NCI-H146 treated with DMSO at 0.1 percent for 48 hours (cell line): ENCODE measurements around the gene FOXO6.

ENCODE experiments used
- DNase-seq: peaks from one replicate; lab custom pipeline; 2025; ENCODE audit not compliant: unreplicated experiment; lab: John Stamatoyannopoulos, UW

FOXO6 gene

DNA sequence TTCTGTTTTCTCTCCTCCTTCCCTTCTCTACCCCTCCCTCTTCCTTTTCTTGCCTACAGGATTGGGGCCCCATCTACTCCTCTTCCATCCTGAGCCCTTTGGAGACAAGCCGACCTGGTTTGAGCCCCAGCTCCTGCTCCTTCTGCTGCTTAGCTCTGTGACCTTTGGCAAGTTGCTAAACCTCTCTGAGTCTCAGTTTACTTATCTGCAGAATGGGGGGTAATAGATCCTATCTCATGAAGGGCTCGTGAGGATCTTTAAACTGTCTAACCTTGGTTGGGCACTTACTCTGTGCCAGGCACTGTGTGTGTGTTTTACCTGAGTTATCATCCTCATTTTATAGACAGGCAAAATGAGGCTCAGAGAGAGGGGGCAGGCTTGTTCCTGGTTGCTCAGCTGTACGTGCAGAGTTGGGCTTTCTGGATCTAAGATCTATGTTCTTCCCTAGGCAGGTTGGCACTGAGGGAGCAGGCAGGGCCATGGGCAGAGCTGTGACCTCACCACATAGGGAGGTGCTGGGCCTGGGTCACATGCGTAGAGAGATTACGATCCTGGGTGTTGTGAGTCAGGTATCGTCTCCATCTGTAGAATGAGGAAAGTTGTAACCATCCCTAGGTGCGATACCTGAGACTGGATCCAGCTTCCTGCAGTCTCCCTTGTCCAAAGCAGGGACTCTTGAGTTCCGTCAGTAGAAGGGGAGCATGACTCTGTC is 58.5 kb downstream of the FOXO6 start:
- DNase-seq: no peak

DNA sequence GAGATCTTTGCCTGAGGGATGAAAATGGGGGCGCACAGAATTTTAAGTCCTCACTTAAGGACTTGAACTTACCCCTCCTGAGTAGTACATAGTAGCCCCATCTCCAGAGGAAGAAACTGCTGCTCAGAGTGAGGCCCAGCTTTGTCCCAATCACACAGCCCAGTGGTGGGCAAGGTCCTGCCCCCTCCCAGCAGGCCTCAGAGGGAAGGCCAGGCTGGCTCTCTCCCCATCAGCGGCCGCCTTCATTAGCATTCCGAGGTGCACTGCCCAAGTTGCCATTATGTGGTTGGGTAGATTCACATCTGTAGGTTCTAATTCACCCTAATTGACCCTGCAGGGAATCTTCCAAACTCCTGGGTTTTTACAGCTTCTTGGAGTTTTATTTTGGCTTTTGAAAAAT is 59.1 kb downstream of the FOXO6 start:
- no peak for DNase-seq

DNA sequence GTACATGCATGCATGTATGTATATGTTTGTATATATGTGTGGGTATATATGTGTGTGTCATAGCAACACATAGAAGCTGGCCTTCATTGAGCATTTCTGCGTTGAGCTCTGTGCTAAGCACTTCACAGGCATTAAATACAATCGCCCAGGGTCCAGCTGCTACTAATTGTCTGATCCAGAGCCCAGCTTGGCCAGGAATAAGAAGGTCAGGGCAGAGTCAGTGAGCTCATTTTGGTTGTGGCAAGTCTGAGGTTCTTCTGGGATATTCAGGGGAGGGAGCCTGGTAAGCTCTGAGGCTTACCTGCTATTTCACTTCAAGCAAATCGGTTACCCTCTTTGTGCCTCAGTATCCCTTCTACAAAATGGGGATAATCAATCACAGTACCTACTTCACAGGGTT is 59.6 kb downstream of the FOXO6 start:
- DNase-seq: no peak

DNA sequence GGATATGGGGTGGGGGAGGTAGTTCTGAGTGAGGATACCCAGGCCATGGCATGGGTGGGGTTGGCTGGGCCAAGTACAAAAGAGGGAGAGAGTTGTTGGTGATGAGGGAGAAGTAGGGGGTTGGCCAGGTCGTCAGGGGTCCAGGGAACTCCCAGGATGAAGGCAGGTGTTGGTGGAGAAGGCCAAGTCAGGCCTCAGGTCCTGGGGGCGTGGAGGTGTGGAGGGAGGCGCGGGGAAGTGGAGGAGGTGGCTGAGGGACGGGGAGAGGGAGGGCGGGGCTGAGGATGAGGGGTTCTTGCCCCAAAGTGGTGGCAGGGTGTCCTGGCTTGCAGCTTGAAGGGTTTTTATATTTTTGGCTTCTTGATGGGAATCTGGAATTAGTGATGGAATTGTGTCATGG is 61.1 kb downstream of the FOXO6 start:
- no peak for DNase-seq

DNA sequence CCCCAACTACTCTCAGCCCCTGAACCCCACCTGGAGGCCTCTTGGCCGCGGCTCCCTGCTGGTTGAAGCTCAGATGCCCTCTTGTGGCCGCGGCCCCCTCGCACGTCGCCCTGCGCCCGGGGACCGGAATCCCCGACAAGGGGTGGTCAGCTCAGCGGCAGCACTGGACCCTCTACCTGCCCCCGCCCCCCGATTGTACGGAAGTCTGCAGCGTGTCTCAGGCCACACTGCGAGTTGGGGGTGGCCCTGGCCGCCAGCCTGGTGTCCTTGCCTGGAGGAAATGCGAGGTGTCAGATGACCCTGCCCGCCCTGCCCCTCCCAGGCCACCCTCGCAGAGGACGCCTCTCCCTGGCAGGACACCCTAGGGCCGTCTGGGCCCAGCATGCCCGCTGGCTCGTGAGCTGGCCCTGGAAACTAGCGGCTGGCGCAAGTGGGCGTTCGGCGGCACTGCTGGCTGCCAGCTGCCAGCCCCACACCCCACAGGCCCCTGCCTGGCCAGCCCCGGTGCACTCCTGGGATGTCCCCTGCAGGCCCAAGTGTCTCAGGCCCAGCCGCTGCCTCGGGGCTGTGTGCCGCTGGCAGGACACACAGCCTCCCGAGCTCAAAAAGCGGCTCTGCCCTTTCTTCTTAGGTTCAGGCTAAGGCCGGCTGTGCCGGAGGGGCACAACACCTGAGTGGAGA is 62.4 kb downstream of the FOXO6 start:
- DNase-seq: no peak

- no peak for DNase-seq
Observed at GRCh38 chr1:41424581-41425118, 63.4 kb downstream of the FOXO6 start.

DNA sequence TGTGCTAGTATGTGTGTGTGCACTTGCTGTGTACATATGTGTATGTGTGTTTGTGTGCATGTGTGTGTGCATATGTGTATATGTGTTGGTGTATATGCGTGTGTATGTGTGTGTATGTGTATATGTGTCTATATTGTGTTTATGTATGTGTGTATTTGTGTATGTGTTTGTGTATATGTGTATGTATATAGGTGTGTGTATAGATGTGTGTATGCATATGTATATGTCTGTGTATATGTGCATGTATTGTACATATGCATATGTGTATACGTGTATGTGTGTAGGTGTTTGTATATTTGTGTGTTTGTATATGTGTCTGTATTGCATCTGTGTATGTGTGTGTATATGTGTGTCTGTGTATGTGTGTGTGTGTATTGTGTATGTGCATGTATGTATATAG is 64.1 kb downstream of the FOXO6 start:
- DNase-seq: no peak

- DNase-seq: no peak
Observed at GRCh38 chr1:41426201-41426890, 65.1 kb downstream of the FOXO6 start.

DNA sequence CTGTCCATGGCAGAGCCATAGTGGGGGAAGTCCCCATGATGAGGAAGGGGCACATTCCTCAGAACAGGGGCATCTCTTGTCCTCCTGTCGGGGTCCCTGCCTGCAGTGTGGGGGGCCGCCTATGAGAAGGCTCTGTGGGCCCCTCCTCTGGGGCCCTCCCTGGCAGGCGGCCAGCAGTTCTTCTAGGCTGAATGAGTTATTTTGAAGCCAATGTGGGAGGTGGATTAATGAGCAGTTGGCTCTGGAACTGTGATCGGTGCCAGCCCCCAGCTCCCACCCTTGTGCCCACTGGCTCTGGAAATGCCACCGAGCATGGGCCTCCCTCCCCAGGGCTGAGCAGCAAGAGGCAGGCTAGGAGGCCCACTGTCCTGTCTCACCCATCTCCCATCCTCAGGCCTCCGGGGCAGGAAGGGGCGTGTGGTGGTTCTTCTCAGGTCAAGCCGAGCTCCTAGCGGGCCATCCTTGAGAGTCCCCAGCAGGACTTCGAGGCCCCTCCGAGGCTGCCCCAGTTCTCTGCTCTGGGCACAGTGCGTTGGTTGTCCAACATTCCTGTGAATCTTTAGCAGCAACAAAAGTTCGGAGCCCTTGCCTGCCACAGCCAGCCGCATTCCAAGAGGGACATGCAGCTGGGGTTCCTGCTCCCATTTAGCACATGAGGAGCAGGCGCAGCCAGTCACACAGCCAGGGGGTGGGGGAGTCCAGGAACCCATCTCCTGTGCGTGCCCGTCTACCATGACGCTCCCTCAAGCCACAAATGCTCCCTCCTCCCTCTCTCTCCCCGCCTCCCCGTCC is 66.1 kb downstream of the FOXO6 start:
- DNase-seq: no peak

- no peak for DNase-seq
Observed at GRCh38 chr1:41427916-41428737, 66.9 kb downstream of the FOXO6 start.

GRCh38 chr1:41428738-41429640 is 67.8 kb downstream of the FOXO6 start:
- no peak for DNase-seq

GRCh38 chr1:41429641-41430035 is 68.4 kb downstream of the FOXO6 start:
- DNase-seq: no peak

DNA sequence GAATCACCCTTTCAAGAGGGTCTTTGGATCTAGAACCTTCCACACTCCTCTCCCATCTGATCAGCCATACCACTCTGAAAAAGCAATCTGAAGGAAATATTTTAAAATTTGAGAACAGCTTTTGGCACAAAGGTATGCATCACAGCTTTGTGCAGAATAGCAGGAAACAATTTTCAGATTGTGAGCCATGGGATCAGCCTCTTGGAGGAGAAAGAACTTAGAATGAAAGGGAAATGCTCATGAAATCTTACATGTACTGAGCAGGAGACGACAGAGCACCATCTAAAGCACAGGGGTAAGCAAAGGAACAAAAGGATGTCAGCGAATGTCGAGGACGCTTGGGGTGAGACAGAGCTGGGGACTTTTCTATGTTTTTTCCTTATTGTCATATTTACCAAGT is 68.8 kb downstream of the FOXO6 start:
- DNase-seq: no peak

DNA sequence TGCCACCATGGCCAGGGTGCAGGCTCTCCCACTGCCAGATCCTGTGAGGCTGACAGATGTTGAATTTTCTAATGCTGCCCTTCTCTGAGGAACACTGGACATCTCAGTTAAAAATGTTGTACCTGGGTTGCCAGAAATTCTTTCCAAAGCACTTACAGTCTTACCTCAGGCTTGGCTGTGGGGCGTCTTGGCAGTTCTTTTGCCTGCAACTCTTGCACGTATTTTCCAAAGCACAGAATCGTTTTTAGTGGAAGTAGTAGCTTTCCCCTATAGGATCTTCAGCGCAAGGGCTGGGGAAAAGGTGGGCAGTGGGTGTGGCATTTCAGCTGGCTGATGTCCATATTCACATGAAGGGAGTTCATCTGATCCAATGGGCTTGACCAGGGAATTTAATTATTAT is 69.3 kb downstream of the FOXO6 start:
- no peak for DNase-seq

GRCh38 chr1:41431490-41432350 is 70.5 kb downstream of the FOXO6 start:
- no peak for DNase-seq
